Measurements from ENCODE around the gene CALR3. TPM values are rescaled to one million over a fixed set of nuclear protein-coding genes. Genes with fewer than 3 reads are reported as not detected.

Gene CALR3
- total RNA-seq, 1 donor from 2014 or later, result 0.26 TPM

DNA sequence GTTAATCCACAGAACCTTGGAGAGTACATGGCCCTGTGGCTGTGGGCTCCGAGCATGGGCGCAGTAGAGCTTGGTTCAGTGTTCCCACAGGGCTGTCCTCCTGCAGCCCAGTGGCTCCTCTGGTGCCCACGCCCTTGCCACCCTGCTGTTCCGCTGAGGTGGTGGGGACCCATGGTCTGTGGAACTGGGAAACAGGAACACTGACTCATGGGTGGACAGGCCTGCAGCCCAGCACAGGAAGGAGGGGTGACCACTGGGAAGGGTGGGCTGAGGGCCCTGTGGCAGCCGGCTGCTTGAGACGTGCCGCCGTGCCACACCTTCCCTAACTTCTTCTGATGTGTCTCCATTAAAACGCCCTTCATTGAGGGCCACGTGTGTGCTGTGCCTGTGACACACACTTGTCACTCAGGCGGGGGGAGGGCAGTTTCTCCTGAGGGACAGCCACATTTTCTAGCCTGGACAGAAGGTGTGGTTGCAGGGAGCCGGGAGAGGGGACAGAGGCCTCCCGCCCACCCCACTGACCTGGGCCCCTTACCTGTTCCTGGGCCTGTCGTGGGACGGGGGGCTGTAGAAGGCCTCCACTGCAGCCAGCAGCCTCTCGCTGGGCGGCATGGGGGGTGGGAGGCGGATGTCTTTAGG, 25.1 kb upstream of the CALR3 start:
- DNase-seq (ENCODE audit: low read depth), result no peak
- no peak for TF ChIP-seq CTCF (IDR thresholded peaks at IDR 0.05; ENCODE audit: insufficient read depth, low read length, severe bottlenecking)
- H3K36me3 ChIP-seq (ENCODE audit: control insufficient read depth, insufficient read depth, low read length), result peaks cover 39% of the 10 kb centered on the region
- FAIRE-seq, result no peak
- H3K4me3 ChIP-seq (ENCODE audit: low read depth, low read length), result no peak overlapping the region
- no peaks in the 10 kb centered on the region for H3K27me3 ChIP-seq (ENCODE audit: control insufficient read depth, insufficient read depth, low read length)

DNA sequence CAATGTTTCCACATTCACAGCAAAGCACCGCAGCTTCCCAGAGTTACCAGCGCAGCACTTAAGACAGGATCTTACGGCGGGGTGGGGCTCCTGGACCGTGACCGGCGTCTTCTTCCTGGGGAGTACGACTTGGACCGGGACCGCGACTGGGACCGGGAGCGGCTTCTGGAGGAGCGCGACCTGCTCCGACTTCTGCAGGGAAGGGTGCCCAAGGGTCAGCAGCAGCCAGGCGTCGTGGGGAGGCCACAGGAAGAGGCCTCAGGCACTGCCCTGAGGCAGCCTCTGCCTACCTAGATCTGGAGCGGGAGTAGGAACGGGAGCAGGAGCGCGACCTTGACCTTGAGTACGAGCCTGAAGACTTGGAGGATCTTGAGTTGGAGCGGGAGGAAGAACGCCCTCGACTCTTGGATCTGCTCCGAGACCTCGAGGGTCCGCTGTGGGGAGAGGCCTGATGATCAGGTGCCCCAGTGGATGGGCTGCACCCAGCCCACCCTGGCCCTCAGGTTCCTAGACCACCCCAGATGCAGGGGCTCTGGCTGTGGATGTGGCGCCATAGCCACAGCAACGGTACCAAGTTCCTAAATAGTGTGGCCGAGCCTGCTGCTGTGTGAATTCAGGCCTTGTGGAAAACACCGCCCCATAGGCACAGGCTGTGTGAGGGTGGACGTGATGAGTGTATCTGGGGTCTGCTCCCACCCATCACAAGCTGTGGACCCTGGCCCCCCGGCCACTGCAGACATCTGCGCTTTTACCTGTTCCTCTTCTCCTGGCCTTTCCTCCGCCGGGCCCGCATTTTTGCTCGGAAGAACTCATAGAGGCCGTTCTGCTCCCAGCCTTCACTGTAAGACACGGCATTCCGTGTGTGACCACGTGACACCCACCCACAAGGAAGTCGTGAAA, 24.4 kb upstream of the CALR3 start:
- Histone ChIP-seq H3K27me3 (ENCODE audit: control insufficient read depth, insufficient read depth, low read length) (no peaks in the 10 kb centered on the region), H3K4me3 (ENCODE audit: low read depth, low read length) (no peak overlapping the region), H3K36me3 (ENCODE audit: control insufficient read depth, insufficient read depth, low read length) (peaks cover 37% of the 10 kb centered on the region)
- TF ChIP-seq CTCF (IDR thresholded peaks at IDR 0.05; ENCODE audit: insufficient read depth, low read length, severe bottlenecking), result no peak
- FAIRE-seq (no peak), DNase-seq (ENCODE audit: low read depth) (no peak)

DNA sequence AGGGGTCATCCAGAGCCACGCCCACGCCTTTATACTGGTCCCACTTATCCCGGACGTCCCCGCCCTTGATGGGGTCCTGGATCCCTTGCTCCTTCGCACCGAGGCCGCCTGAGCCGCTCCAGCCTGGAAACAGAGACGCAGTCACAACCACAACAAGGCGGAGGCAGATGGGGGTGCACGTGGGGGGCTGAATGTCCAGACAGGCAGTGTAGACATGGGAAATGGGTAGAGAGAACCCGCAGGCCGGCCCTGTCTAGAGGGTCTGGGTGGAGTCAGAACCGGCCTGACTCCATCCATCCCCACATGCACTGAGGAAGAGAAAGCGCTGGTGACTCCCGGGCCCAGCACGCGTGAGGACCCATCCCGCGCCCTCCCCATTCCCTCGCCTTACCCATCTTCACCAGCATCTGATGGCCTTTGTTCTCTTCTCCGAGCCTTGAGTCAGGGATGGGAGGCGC, 23.3 kb upstream of the CALR3 start:
- no peak for TF ChIP-seq CTCF (IDR thresholded peaks at IDR 0.05; ENCODE audit: insufficient read depth, low read length, severe bottlenecking)
- Histone ChIP-seq H3K4me3 (ENCODE audit: low read depth, low read length) (no peak overlapping the region), H3K36me3 (ENCODE audit: control insufficient read depth, insufficient read depth, low read length) (peaks cover 35% of the 10 kb centered on the region), H3K27me3 (ENCODE audit: control insufficient read depth, insufficient read depth, low read length) (no peaks in the 10 kb centered on the region)
- FAIRE-seq (no peak), DNase-seq (ENCODE audit: low read depth) (no peak)

DNA sequence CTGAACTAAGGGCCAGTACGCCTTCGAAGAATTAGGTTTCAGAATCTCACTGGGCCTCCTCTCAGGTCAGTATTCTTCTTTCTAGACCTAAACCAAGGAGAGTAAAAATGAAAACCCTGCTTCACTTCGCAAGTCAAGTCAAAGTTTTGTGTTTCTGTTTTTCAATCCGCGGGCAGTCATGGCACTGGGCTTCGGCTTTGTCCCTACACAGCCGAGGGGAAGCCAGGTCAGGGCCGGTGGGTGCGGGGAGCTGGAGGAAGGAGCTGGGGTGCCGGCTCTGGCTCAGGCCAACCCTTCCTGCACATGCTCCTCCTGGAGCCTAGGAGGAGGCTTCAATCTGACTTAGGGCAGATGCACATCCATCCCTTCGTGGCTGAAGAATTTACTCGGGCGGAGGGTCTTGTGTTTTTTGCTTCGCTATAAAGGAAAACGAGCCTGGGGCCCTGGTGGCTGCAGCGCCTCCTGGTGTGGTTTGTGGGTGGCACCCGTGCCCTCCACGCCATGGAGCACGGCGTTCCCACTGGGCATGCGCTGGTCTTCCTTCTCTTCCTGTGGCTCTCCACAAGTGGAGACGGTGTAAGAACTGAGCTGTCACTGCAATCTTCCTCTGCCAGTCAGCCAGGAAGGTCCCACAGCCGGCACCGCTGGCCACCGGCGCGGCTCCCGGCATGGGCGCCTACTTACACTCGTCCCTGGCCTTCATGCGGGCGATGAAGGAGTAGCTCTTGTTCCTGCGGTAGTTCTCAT, 22.7 kb upstream of the CALR3 start:
- TF ChIP-seq CTCF (IDR thresholded peaks at IDR 0.05; ENCODE audit: insufficient read depth, low read length, severe bottlenecking), result peak; percentile 14
- no peaks in the 10 kb centered on the region for H3K27me3 ChIP-seq (ENCODE audit: control insufficient read depth, insufficient read depth, low read length)
- FAIRE-seq (no peak), DNase-seq (ENCODE audit: low read depth) (no peak)
- no peak overlapping the region for H3K4me3 ChIP-seq (ENCODE audit: low read depth, low read length)
- H3K36me3 ChIP-seq (ENCODE audit: control insufficient read depth, insufficient read depth, low read length), result peaks cover 33% of the 10 kb centered on the region

DNA sequence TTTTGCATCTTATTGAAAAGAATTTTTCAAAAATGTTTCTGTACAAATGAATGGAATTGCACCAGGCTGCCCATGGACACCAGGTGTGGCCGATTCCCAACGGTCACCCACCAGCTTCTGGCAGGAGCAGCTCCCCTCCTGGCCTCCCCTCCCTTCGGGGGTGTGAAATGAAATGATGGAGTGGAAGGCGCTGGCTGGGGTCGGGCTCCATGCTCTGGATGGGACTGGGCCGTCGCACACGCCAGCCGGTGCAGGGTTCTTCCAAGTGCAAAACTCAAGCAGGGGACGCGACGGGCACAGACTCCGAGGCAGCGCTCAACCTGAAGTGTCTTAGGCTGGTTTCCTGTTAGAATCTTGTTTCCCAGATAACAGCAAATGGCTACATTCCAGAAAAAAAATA, 22.1 kb upstream of the CALR3 start:
- FAIRE-seq, result no peak
- DNase-seq (ENCODE audit: low read depth), result no peak
- Histone ChIP-seq H3K36me3 (ENCODE audit: control insufficient read depth, insufficient read depth, low read length) (peaks cover 28% of the 10 kb centered on the region), H3K4me3 (ENCODE audit: low read depth, low read length) (no peak overlapping the region), H3K27me3 (ENCODE audit: control insufficient read depth, insufficient read depth, low read length) (no peaks in the 10 kb centered on the region)
- no peak for TF ChIP-seq CTCF (IDR thresholded peaks at IDR 0.05; ENCODE audit: insufficient read depth, low read length, severe bottlenecking)

All from bronchial epithelial cell (primary cell).